Measurements from ENCODE around the gene C14orf93. TPM values are rescaled to one million over a fixed set of nuclear protein-coding genes. Genes with fewer than 3 reads are reported as not detected.

Gene C14orf93
- total RNA-seq, 1 experiment from 2014 or later, result 7.2 TPM

DNA sequence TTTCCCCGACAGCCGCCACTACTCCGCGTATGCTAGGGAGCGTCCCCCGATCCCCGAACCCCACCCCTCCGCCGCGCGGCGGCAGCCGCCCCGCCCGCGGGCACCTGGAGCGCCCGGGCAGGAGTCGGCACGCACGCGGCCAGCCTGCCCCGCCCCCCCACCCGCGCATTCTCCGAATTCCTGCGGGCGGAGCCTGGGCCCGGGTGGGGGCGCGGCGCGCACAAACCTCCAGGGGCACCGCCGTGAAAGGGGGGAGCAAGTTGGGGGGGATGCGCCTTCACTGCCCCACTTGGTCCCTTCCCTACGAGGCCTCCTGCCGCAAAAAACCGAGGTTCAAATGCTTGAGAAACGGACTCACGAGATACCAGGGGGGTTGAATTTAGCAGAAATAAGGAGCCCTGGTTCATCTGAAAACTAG is 29.3 kb downstream of the C14orf93 start:
- no peaks in the 10 kb centered on the region for H3K27me3 ChIP-seq (replicated peaks; ENCODE audit: control insufficient read depth, insufficient read depth, low read length)
- TF ChIP-seq, protein P1, sequence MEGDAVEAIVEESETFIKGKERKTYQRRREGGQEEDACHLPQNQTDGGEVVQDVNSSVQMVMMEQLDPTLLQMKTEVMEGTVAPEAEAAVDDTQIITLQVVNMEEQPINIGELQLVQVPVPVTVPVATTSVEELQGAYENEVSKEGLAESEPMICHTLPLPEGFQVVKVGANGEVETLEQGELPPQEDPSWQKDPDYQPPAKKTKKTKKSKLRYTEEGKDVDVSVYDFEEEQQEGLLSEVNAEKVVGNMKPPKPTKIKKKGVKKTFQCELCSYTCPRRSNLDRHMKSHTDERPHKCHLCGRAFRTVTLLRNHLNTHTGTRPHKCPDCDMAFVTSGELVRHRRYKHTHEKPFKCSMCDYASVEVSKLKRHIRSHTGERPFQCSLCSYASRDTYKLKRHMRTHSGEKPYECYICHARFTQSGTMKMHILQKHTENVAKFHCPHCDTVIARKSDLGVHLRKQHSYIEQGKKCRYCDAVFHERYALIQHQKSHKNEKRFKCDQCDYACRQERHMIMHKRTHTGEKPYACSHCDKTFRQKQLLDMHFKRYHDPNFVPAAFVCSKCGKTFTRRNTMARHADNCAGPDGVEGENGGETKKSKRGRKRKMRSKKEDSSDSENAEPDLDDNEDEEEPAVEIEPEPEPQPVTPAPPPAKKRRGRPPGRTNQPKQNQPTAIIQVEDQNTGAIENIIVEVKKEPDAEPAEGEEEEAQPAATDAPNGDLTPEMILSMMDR (IDR thresholded peaks at IDR 0.05; ENCODE audit: insufficient read depth in 1 of 2, low read depth in 1 of 2, low read length in 1 of 2, severe bottlenecking in 1 of 2, unreplicated experiment in 1 of 2), result no peak
- H3K4me1 ChIP-seq, result peaks cover 41% of the 10 kb centered on the region
- H3K4me3 ChIP-seq (ENCODE audit: low read depth, low read length), result peak overlapping the region; percentile 94
- H3K36me3 ChIP-seq (ENCODE audit: control insufficient read depth, insufficient read depth, low read length), result peaks cover 7% of the 10 kb centered on the region; the same call in 1 of the 2 replicates
- Mint-ChIP-seq H3K36me3 (ENCODE audit: insufficient read depth, unreplicated experiment) (peaks cover 54% of the 10 kb centered on the region), H3K9me3 (ENCODE audit: unreplicated experiment) (no peaks in the 10 kb centered on the region), H3K27ac (ENCODE audit: unreplicated experiment) (peak overlapping the region; percentile 66), H3K4me1 (ENCODE audit: low read depth, unreplicated experiment) (peaks cover 25% of the 10 kb centered on the region), H3K4me3 (ENCODE audit: unreplicated experiment) (no peak overlapping the region), H3K27me3 (ENCODE audit: insufficient read depth, unreplicated experiment) (no peaks in the 10 kb centered on the region)
- BruUV-seq (replicated peaks), result no TSS peak
- CTCF ChIA-PET, result interaction anchor here (3.2 kb wide), 1 partner anchor 15 kb away, joined by 18 read pairs; no protein-coding TSS in a partner anchor
- intact Hi-C loops (cut with micrococcal nuclease; ENCODE audit: unreplicated experiment), result loop anchor here (5.0 kb wide), 1 partner anchor 108 kb away; the partner anchor contains the start of gene LRP10
- H3K9me3 ChIP-seq, result no peaks in the 10 kb centered on the region
- peak; percentile 86 for DNase-seq
- POLR2A ChIA-PET, result interaction anchor here (0.8 to 2.6 kb wide), 2 partner anchors 25 to 114 kb away, joined by 3 to 17 read pairs; partner anchors contain the start of genes ACIN1 and C14orf119

DNA sequence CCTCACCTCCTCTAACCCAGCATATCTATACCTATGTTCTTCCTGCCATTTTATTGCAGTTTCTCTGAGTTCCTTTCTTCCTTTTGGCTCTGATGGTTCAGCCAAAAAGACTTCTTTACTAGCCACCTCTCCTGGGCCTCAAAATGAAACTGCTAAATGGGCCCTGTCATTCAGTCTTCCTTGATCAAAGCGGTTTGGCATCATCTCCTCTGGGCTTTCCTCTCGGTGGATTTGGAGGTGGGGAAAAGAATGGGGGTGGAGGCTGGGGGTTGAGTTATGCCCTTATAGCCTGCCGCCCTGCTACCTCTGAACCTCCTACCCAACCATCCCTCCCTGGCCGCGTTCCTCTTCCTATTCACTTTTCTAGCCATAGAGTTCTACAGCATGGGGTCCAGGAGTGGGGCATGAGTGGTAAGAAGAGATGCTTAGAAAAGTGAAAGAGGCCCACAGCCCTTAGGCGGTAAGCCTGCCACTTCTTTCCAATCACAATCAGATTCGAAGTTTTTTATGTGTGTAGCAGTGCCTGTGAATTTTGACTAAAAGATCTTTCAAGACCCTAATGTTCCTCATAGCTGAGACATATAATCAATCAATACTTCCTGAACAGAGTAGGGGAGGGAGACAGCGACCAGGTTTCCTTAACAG is 30.1 kb downstream of the C14orf93 start:
- Histone ChIP-seq H3K27me3 (replicated peaks; ENCODE audit: control insufficient read depth, insufficient read depth, low read length) (no peaks in the 10 kb centered on the region), H3K9me3 (no peaks in the 10 kb centered on the region), H3K4me1 (peaks cover 50% of the 10 kb centered on the region), H3K36me3 (ENCODE audit: control insufficient read depth, insufficient read depth, low read length) (peaks cover 7% of the 10 kb centered on the region; the same call in 1 of the 2 replicates), H3K4me3 (ENCODE audit: low read depth, low read length) (peak overlapping the region; percentile 94)
- H3K27me3 Mint-ChIP-seq (ENCODE audit: insufficient read depth, unreplicated experiment), result no peaks in the 10 kb centered on the region
- peaks cover 29% of the 10 kb centered on the region for H3K4me1 Mint-ChIP-seq (ENCODE audit: low read depth, unreplicated experiment)
- POLR2A ChIA-PET, result interaction anchor here (0.6 kb wide), 1 partner anchor 178 kb away, joined by 5 read pairs; no protein-coding TSS in a partner anchor
- peaks cover 62% of the 10 kb centered on the region for H3K36me3 Mint-ChIP-seq (ENCODE audit: insufficient read depth, unreplicated experiment)
- no peak overlapping the region for H3K4me3 Mint-ChIP-seq (ENCODE audit: unreplicated experiment)
- TSS peak; percentile 17 for BruUV-seq (replicated peaks)
- peak overlapping the region; percentile 88 for H3K27ac Mint-ChIP-seq (ENCODE audit: unreplicated experiment)
- DNase-seq, result no peak
- intact Hi-C loops (cut with micrococcal nuclease; ENCODE audit: unreplicated experiment), result loop anchor here (5.0 kb wide), 3 partner anchors 108 to 418 kb away; partner anchors contain the start of gene LRP10
- H3K9me3 Mint-ChIP-seq (ENCODE audit: unreplicated experiment), result no peaks in the 10 kb centered on the region
- CTCF ChIA-PET, result no interaction called here
- TF ChIP-seq, protein P1 (IDR thresholded peaks at IDR 0.05; ENCODE audit: insufficient read depth in 1 of 2, low read depth in 1 of 2, low read length in 1 of 2, severe bottlenecking in 1 of 2, unreplicated experiment in 1 of 2), result no peak

GRCh38 chr14:22978981-22979671 is 30.8 kb downstream of the C14orf93 start:
- H3K4me3 Mint-ChIP-seq (ENCODE audit: unreplicated experiment), result no peak overlapping the region
- no peaks in the 10 kb centered on the region for H3K9me3 Mint-ChIP-seq (ENCODE audit: unreplicated experiment)
- H3K36me3 Mint-ChIP-seq (ENCODE audit: insufficient read depth, unreplicated experiment), result peaks cover 70% of the 10 kb centered on the region
- H3K4me1 Mint-ChIP-seq (ENCODE audit: low read depth, unreplicated experiment), result peaks cover 37% of the 10 kb centered on the region
- ChIA-PET POLR2A (no interaction called here), CTCF (no interaction called here)
- no TSS peak for BruUV-seq (replicated peaks)
- Histone ChIP-seq H3K4me1 (peaks cover 57% of the 10 kb centered on the region), H3K36me3 (ENCODE audit: control insufficient read depth, insufficient read depth, low read length) (peaks cover 7% of the 10 kb centered on the region), H3K9me3 (no peaks in the 10 kb centered on the region), H3K4me3 (ENCODE audit: low read depth, low read length) (peak overlapping the region; percentile 94), H3K27me3 (replicated peaks; ENCODE audit: control insufficient read depth, insufficient read depth, low read length) (no peaks in the 10 kb centered on the region)
- intact Hi-C loops (cut with micrococcal nuclease; ENCODE audit: unreplicated experiment), result loop anchor here (1.0 to 5.0 kb wide), 3 partner anchors 60 to 417 kb away; partner anchors contain the start of gene RBM23
- peak in 1 of 2 experiments; percentile 26 for DNase-seq
- H3K27me3 Mint-ChIP-seq (ENCODE audit: insufficient read depth, unreplicated experiment), result no peaks in the 10 kb centered on the region
- H3K27ac Mint-ChIP-seq (ENCODE audit: unreplicated experiment), result peak overlapping the region; percentile 88
- TF ChIP-seq, protein P1 (IDR thresholded peaks at IDR 0.05; ENCODE audit: insufficient read depth in 1 of 2, low read depth in 1 of 2, low read length in 1 of 2, severe bottlenecking in 1 of 2, unreplicated experiment in 1 of 2), result no peak
